DMS153 treated with DMSO at 0.1 percent for 48 hours (cell line): ENCODE results near the gene ZGRF1.
"Not testable (repeated sequence)": the region's sequence is repeated elsewhere in the genome, so short reads cannot be mapped to it uniquely, and the experiment has no call there.

Experiments used
- DNase-seq: peaks from one replicate; lab custom pipeline; 2025; ENCODE audit not compliant: unreplicated experiment; lab: John Stamatoyannopoulos, UW

Gene ZGRF1

GRCh38 chr4:112560084-112560483, 76.6 kb downstream of the ZGRF1 start:
- DNase-seq, result no peak

GRCh38 chr4:112559053-112559452, 77.7 kb downstream of the ZGRF1 start:
- DNase-seq, result no peak

DNA sequence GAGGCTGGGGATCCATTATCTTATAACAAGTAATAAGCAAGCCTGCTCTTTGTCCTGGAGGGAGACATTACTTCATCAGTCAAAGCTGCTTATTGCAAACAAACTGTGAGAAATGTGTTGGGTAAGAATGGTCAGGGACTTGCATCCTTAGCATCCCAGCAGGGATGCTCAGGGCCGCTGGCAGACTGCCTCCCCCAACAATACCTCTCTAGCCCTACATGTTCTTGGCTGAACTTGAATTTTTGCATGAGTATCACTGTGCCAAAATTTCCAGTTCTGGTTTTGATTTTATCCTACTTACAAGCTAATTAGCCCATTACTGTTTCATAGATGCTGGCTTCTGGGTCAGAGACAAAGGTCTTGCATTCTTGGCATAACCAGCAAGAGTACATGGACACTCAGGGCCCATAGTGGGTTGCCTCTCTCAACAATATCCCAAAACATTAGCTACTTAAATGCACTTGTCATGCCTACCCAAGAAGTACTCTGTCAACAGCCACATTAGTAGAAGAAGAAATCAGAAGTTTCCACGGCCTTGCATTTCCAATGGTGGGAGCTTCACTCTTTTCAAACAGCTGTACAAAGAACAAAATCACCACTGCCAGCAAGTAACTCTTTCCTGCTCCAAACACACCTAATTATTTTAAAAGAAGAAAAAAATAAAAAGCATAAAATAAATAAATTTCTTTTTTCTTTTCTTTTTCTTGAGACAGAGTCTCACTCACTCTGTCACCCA, 78.9 kb downstream of the ZGRF1 start:
- no peak for DNase-seq

DNA sequence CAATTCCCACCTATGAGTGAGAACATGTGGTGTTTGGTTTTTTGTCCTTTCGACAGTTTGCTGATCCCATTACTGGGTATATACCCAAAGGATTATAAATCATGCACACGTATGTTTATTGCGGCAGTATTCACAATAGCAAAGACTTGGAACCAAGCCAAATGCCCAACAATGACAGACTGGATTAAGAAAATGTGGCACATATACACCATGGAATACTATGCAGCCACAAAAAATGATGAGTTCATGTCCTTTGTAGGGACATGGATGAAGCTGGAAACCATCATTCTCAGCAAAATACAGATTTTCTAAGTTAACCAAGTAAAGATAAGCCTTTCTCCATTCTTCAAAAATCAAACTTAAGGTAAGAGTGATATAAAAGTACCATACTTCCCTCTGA, 82.4 kb downstream of the ZGRF1 start:
- not testable (repeated sequence) for DNase-seq

DNA sequence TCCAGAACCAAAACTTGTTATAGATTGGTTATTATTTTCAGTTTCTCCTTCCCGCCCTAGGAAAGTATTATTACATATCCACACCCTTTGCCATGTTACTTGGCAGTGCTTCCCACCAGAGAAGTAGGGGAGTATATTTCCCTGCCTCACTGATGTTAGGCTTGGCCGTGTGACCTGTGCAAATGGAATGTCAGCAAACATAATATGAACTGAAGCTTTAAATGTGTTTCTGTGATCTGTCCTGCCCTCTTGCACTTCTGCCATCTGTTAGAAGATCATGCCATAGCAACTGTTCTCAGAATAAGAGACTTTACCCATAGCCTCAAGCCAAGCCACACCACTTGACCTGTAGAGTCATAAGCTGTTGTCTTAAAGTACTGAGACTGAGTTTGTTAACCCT, 84.0 kb downstream of the ZGRF1 start:
- no peak for DNase-seq

- DNase-seq, result no peak
Observed at GRCh38 chr4:112550728-112551127, 86.0 kb downstream of the ZGRF1 start.

- DNase-seq, result no peak
Observed at GRCh38 chr4:112546476-112546875, 90.2 kb downstream of the ZGRF1 start.

DNA sequence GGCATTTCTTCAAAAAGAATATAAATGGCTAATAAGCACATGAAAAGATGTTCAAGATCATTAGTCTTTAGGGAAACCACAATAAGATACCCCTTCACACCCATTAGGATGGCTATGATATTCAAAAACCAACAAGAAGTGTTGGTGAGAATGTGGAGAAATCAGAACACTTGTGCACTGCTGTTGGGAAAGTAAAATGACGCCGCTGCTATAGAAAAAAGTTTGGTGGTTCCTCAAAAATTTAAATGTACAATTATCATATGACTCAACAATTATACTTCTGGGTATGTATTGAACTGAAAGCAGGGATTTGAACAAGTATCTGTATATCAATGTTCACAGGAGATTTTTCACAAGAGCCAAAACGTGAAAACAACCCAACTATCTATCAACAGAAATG, 91.4 kb downstream of the ZGRF1 start:
- DNase-seq, result no peak

GRCh38 chr4:112540695-112541094, 96.0 kb downstream of the ZGRF1 start:
- DNase-seq, result no peak

DNA sequence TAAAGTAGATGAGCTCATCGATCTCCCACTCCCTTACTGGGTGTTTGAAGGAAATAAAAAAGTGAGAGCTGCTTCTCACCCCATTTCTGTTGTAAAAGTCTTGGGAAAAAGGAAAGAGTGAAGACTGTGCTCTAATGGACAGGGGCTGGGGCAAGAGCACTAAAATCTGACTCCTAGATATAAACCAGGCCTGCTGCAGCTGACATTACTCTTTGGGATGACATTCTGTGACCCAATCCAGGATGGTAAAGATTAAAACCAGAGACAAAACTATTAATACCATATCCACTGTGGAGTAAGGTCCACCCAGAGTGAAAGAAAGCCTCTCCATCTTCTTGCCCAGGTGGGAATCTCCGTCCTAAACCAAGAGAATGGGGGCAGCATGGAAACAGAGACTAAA, 100.6 kb downstream of the ZGRF1 start:
- DNase-seq, result no peak

DNA sequence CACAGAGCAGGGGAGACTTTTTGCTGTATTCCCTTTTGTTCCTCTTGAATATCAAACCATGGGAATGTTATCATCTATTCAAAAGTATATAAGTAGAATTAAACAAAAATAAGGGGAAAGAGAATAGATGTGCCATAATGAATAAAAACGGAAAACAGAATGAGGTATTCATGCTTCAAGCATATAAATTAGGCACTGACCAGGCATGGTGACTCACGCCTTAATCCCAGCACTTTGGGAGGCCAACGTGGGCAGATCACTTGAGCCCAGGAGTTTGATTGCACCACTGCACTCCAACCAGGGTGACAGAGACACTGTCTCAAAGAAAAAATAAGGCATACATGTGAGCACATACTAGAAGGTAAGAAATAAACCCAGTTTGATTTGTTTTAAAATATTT, 104.4 kb downstream of the ZGRF1 start:
- no peak for DNase-seq

DNA sequence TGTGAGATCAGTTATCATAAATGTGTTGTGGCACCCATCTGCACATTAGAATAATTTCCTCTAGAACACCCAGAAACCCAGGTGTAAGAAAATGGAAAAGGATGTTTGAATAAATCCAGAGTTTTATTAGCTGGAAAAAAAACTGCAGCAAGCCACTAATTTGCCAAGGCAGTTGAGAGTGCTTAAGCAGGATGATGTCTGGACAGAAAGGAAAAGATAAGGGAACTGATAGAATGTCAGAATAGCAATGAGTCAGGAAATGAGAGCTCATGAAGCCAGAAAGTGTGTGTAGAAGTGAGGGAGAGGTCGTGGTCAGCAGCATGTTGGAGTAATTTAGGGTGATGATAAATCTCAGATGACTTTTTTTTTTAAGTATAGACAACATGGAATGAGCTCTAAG, 105.6 kb downstream of the ZGRF1 start:
- no peak for DNase-seq

DNA sequence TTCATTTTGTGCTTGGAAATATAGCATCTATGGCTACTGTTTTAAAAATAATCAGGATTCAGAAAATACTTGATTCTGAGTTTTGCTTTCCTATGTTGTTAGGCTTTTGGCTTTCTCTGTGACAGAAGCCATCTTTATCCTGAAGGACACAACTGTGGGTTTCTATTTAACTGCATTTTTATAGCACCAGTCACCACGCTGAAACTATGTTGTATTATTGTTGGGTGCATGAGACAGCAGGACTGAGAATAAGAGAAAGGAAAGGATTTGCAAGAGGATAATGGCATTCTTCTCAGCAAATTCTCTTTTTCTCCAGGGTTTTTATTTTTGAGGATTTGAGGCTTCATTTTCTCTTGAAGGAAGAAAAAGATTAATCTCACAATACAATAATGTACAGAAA, 110.6 kb downstream of the ZGRF1 start:
- no peak for DNase-seq

- peak; percentile 80 for DNase-seq
Observed at GRCh38 chr4:112523764-112524505, 112.8 kb downstream of the ZGRF1 start.

DNA sequence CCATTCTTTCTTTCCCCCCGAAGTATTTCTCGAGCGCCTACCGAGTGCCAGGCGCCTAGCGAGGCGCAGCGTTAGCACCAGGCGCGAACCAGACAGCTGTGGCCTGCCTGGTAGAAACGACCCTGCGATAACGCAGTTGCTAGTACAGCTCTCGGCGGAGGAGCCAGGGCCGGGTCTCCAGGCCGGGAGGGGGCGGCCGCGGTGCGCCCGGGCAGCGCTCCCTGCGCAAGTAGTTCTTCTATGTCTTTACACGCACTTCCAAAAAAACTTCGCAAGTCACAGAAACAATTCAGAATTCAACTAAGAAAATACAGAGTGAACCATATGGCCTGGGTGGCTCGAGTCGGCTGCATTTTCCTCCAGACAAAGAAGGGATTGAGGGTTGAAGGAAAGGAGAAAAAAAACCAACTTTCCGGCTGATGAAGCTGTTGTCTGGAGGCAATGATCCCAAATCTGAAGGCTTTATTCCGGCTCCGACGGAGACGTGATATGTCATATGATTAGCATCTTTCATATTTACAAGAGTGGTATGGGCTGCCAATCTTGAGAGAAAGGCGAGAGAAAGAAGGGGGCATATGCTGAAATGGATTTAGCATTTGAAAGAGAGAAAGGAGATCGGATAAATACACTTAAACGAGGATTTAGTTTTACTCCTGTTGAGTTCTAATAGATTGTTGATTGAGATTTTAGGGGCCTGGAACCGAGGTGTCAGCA, 113.5 kb downstream of the ZGRF1 start:
- no peak for DNase-seq

DNA sequence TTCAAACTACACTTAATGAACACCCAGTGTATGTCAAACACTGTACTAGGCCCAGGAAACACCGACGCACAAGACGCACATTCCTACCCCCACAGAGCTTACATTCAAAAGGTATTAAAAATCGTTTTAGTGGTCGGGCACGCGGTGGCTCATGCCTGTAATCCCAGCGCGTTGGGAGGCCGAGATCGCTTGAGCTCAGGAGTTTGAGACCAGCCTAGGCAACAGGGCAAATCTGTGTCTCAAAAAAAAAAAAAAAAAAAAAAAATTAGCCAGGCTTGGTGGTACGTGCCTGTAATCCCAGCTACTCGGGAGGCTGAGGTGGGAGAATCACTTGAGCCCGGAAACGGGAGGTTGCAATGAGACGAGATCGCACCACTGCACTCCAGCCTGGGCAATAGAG, 114.3 kb downstream of the ZGRF1 start:
- DNase-seq, result not testable (repeated sequence)

- no peak for DNase-seq
Observed at GRCh38 chr4:112521123-112522023, 115.3 kb downstream of the ZGRF1 start.

- no peak for DNase-seq
Observed at GRCh38 chr4:112520598-112521122, 116.0 kb downstream of the ZGRF1 start.

GRCh38 chr4:112519689-112520597, 116.8 kb downstream of the ZGRF1 start:
- DNase-seq, result no peak

DNA sequence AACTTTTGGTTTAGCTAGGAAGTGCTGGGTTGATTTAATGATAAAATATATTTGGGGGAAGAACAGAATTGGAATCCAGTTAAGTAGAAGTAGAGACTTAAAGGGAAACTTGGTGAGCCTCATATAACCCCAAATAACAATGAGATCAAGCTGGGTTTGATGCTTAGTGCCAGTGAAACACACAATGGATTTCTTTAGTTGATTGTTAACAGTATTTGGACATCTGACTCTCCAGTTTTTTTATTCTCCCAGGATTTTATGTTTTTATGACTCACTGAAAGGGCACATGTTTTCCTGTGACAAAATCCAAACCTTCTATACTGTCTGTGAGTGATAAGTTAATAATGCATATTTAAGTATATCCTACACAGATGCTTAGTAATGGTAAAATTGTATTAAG, 118.0 kb downstream of the ZGRF1 start:
- DNase-seq, result no peak
